ENCODE data around the gene MORF4L2. TPM values are rescaled to one million over a fixed set of nuclear protein-coding genes. Genes with fewer than 3 reads are reported as not detected.

Gene MORF4L2
- total RNA-seq, 2 donors from 2014 or later = 287 to 313 TPM

- TF ChIP-seq POLR2AphosphoS5 (IDR thresholded peaks at IDR 0.05) = no peak
- no peak for TF ChIP-seq CTCF (IDR thresholded peaks at IDR 0.05)
- no peak for TF ChIP-seq POLR2A (IDR thresholded peaks at IDR 0.05)
- no peaks in the 10 kb centered on the region for H3K27me3 ChIP-seq (replicated peaks; ENCODE audit: insufficient read depth)
- H3K4me1 ChIP-seq (replicated peaks) = no peaks in the 10 kb centered on the region
- H3K4me3 ChIP-seq = no peak overlapping the region
- 87% methylated on average over 3 of the region's 3 CpGs for WGBS
- no peak for DNase-seq (ENCODE audit: low spot score)
- intact Hi-C loops (cut with DNase I) = no loop called here
- no peaks in the 10 kb centered on the region for H3K36me3 ChIP-seq
- no peaks in the 10 kb centered on the region for H3K9me3 ChIP-seq
- H3K27ac ChIP-seq = no peak overlapping the region
Observed at GRCh38 chrX:103730147-103730795, 43.8 kb upstream of the MORF4L2 start.

- H3K36me3 ChIP-seq = no peaks in the 10 kb centered on the region
- H3K9me3 ChIP-seq = no peaks in the 10 kb centered on the region
- no peak for DNase-seq (ENCODE audit: low spot score)
- H3K27ac ChIP-seq = no peak overlapping the region
- TF ChIP-seq POLR2AphosphoS5 (IDR thresholded peaks at IDR 0.05) (no peak), CTCF (IDR thresholded peaks at IDR 0.05) (no peak), POLR2A (IDR thresholded peaks at IDR 0.05) (no peak)
- H3K4me1 ChIP-seq (replicated peaks) = no peaks in the 10 kb centered on the region
- WGBS = 63% methylated on average over 5 of the region's 5 CpGs
- H3K27me3 ChIP-seq (replicated peaks; ENCODE audit: insufficient read depth) = no peaks in the 10 kb centered on the region
- H3K4me3 ChIP-seq = no peak overlapping the region
- intact Hi-C loops (cut with DNase I) = no loop called here
Observed at GRCh38 chrX:103729015-103729414, 42.5 kb upstream of the MORF4L2 start.

GRCh38 chrX:103727115-103727514 lies 40.6 kb upstream of the MORF4L2 start:
- WGBS = 46% methylated on average over 3 of the region's 4 CpGs
- TF ChIP-seq CTCF (IDR thresholded peaks at IDR 0.05) = no peak
- TF ChIP-seq POLR2AphosphoS5 (IDR thresholded peaks at IDR 0.05) = no peak
- no peak for TF ChIP-seq POLR2A (IDR thresholded peaks at IDR 0.05)
- DNase-seq (ENCODE audit: low spot score) = no peak
- Histone ChIP-seq H3K36me3 (no peaks in the 10 kb centered on the region), H3K27me3 (replicated peaks; ENCODE audit: insufficient read depth) (no peaks in the 10 kb centered on the region), H3K4me3 (no peak overlapping the region), H3K9me3 (no peaks in the 10 kb centered on the region), H3K27ac (no peak overlapping the region), H3K4me1 (replicated peaks) (no peaks in the 10 kb centered on the region)
- intact Hi-C loops (cut with DNase I) = no loop called here

GRCh38 chrX:103726477-103726876 lies 40.0 kb upstream of the MORF4L2 start:
- H3K9me3 ChIP-seq = no peaks in the 10 kb centered on the region
- DNase-seq (ENCODE audit: low spot score) = no peak
- H3K27me3 ChIP-seq (replicated peaks; ENCODE audit: insufficient read depth) = no peaks in the 10 kb centered on the region
- intact Hi-C loops (cut with DNase I) = no loop called here
- no peaks in the 10 kb centered on the region for H3K4me1 ChIP-seq (replicated peaks)
- H3K36me3 ChIP-seq = no peaks in the 10 kb centered on the region
- 74% methylated on average over 2 of the region's 5 CpGs for WGBS
- no peak overlapping the region for H3K4me3 ChIP-seq
- H3K27ac ChIP-seq = no peak overlapping the region
- no peak for TF ChIP-seq CTCF (IDR thresholded peaks at IDR 0.05)
- no peak for TF ChIP-seq POLR2AphosphoS5 (IDR thresholded peaks at IDR 0.05)
- no peak for TF ChIP-seq POLR2A (IDR thresholded peaks at IDR 0.05)

GRCh38 chrX:103722505-103722904 lies 36.0 kb upstream of the MORF4L2 start:
- TF ChIP-seq CTCF (IDR thresholded peaks at IDR 0.05) = no peak
- no peak for TF ChIP-seq POLR2AphosphoS5 (IDR thresholded peaks at IDR 0.05)
- TF ChIP-seq POLR2A (IDR thresholded peaks at IDR 0.05) = no peak
- Histone ChIP-seq H3K4me3 (no peak overlapping the region), H3K27ac (no peak overlapping the region), H3K4me1 (replicated peaks) (no peaks in the 10 kb centered on the region), H3K27me3 (replicated peaks; ENCODE audit: insufficient read depth) (no peaks in the 10 kb centered on the region), H3K9me3 (no peaks in the 10 kb centered on the region), H3K36me3 (no peaks in the 10 kb centered on the region)
- intact Hi-C loops (cut with DNase I) = no loop called here
- no peak for DNase-seq (ENCODE audit: low spot score)
- 37% methylated on average over 3 of the region's 3 CpGs for WGBS
